Esophagus squamous epithelium (tissue), 4 donors: ENCODE measurements around the gene CD320.

ENCODE experiments used
- POLR2A ChIP-seq, 4 donors: fragments of 450-650 bp; IDR thresholded peaks; one replicate each; pipeline ENCODE4 v1.6.1; 2017; ENCODE audit warnings: antibody characterized with exemption in 4 of 4, mild to moderate bottlenecking in 4 of 4, moderate library complexity in 3 of 4
- TF ChIP-seq, protein P1 (sequence below), 6 experiments: fragments of 450-650 bp in 4 of 6; fragments of 200-600 bp in 2 of 6; sonication (generic) in 2 of 6; IDR thresholded peaks; one replicate each; pipeline ENCODE4 v1.5.1; 2016 to 2019; ENCODE audit warnings: antibody characterized with exemption in 6 of 6, mild to moderate bottlenecking in 4 of 6, moderate library complexity in 4 of 6

DNA sequence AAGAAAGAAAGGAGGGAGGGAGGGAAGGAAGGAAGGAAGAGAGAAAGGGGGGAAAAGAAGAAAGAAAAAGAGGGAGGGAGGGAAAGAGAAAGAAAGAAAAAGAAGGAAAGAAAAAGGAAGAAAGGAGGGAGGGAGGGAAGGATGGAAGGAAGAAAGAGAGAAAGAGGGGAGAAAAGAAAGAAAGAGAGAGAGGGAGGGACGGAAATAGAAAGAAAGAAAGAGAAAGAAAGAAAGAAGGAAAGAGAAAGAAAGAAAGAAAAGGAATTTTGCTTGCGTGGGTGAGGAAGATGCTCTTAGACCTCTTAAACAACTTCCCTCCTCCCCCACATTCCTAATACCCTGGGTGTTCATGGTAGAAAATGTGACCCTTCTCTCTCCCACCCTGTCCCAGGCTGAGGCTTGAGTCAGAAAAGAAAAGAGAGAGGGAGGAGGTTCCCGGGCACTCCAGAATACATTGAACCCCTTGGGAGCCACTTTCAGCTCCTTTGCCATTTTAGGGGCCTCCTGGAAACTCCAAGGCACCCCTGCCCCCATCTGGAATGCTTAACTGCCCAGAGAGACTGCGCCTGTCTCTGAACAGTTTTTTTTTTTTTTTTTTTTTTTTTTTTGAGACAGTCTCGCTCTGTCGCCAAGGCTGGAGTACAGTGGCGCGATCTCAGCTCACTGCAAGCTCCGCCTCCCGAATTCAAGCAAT lies 44.1 kb upstream of the CD320 start:
- TF ChIP-seq, protein P1, sequence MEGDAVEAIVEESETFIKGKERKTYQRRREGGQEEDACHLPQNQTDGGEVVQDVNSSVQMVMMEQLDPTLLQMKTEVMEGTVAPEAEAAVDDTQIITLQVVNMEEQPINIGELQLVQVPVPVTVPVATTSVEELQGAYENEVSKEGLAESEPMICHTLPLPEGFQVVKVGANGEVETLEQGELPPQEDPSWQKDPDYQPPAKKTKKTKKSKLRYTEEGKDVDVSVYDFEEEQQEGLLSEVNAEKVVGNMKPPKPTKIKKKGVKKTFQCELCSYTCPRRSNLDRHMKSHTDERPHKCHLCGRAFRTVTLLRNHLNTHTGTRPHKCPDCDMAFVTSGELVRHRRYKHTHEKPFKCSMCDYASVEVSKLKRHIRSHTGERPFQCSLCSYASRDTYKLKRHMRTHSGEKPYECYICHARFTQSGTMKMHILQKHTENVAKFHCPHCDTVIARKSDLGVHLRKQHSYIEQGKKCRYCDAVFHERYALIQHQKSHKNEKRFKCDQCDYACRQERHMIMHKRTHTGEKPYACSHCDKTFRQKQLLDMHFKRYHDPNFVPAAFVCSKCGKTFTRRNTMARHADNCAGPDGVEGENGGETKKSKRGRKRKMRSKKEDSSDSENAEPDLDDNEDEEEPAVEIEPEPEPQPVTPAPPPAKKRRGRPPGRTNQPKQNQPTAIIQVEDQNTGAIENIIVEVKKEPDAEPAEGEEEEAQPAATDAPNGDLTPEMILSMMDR (IDR thresholded peaks at IDR 0.05) = no peak
- TF ChIP-seq POLR2A (IDR thresholded peaks at IDR 0.05) = no peak
